Cardiac muscle cell (in vitro differentiated cells and primary cell): ENCODE measurements around the gene PFKL. TPM values are rescaled to one million over a fixed set of nuclear protein-coding genes. Genes with fewer than 3 reads are reported as not detected.
A peak's percentile ranks its signal among the peaks of the same experiment; 100 is the strongest.

ENCODE experiments used
- DNase-seq, 2 donors: peaks; one replicate each; pipeline versions ENCODE4 v3.0.0 to v3.0.0-alpha.2; 2010 to 2017; ENCODE audit warnings: low read depth in 1 of 2, low spot score in 1 of 2
- H3K27ac ChIP-seq: fragments of 200-600 bp; sonication (generic); 2 replicates; pipeline ENCODE4 v1.5.1; 2016
- H3K27me3 ChIP-seq: fragments of 200-600 bp; sonication (generic); 2 replicates; pipeline ENCODE4 v1.6.0; 2016; ENCODE audit warnings: control low read depth
- H3K36me3 ChIP-seq: fragments of 200-600 bp; sonication (generic); 2 replicates; pipeline ENCODE4 v1.5.1; 2016; ENCODE audit warnings: control low read depth
- H3K4me1 ChIP-seq: fragments of 200-600 bp; sonication (generic); 2 replicates; pipeline ENCODE4 v1.8.1; 2017; ENCODE audit warnings: low read depth, mild to moderate bottlenecking, mixed run types
- H3K4me3 ChIP-seq: fragments of 200-600 bp; sonication (generic); 2 replicates; pipeline ENCODE4 v1.5.1; 2016; ENCODE audit warnings: mild to moderate bottlenecking
- H3K9me3 ChIP-seq: fragments of 200-600 bp; sonication (generic); 2 replicates; pipeline ENCODE4 v1.5.1; 2017; ENCODE audit warnings: low read depth, mild to moderate bottlenecking, control low read depth
- polyA plus RNA-seq: library from polyadenylated mRNA; unstranded; fragments of >200 nt; fragmentation: Nextera tagmentation; extraction: Ambion mirVana; gene quantifications from 2 replicates; pipeline ENCODE4 v1.2.1, GENCODE V29; 2016
- total RNA-seq: library from RNA; depleted of rRNA; stranded (reverse); fragments of >200 nt; gene quantifications from 2 replicates; pipeline ENCODE4 v1.2.3, GENCODE V29; 2016
- TF ChIP-seq, protein P1 (sequence below): IDR thresholded peaks from 2 replicates; pipeline ENCODE4 v1.5.1; 2012; ENCODE audit warnings: low read depth, mild to moderate bottlenecking, low read length

Gene PFKL
- total and polyA plus RNA-seq, 2 experiments from 2014 or later, result 204 to 213 TPM

DNA sequence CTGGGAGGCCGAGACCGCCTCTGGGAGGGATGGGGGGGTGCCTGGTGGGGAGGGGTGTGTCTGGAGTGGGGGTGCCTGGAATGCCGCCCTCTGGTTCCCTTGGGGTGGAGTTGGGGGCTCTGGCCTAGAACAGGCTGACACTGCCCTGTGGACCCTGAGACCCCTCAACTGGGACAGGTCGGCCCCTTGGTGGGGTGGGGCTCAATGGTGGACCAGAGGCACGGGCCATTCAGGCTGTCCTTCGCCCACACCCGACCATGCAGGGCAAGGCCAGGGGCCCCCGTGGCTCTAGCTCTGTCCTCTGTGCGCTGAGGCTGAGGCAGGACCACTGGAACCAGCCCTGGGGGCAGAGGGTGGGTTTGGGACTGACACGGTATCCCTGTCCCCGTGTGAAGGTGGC, 14.7 kb downstream of the PFKL start:
- Histone ChIP-seq H3K36me3 (peaks cover 20% of the 10 kb centered on the region), H3K4me1 (peaks cover 4% of the 10 kb centered on the region), H3K4me3 (no peak overlapping the region)

DNA sequence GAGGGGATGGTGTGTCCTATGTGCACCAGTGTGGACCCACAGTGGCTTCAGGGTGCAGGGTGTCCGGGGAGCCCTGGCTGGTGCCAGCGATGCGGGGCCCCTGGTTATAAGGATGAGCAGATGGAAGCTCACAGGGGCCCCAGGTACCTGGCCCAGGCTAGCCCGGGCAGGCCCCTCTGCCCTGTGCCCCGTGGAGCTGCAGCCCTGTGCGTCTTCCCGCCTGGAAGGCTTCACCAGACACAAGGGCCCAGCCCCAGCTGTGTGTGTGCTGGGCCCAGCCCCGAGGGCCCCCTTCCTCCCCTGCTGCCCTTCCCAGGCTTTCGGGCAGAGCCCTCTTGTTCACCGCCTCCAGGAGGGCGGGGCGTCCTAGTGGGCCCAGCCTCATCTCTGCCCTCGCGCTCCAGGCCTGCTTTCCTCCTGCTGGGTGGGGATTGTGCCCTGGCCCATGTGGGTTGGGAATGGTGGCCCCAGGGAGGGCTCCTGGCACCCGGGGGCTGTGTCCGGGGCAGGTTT, 15.9 kb downstream of the PFKL start:
- DNase-seq, result no peak
- H3K4me3 ChIP-seq, result no peak overlapping the region
- H3K4me1 ChIP-seq, result peaks cover 4% of the 10 kb centered on the region
- TF ChIP-seq, protein P1, sequence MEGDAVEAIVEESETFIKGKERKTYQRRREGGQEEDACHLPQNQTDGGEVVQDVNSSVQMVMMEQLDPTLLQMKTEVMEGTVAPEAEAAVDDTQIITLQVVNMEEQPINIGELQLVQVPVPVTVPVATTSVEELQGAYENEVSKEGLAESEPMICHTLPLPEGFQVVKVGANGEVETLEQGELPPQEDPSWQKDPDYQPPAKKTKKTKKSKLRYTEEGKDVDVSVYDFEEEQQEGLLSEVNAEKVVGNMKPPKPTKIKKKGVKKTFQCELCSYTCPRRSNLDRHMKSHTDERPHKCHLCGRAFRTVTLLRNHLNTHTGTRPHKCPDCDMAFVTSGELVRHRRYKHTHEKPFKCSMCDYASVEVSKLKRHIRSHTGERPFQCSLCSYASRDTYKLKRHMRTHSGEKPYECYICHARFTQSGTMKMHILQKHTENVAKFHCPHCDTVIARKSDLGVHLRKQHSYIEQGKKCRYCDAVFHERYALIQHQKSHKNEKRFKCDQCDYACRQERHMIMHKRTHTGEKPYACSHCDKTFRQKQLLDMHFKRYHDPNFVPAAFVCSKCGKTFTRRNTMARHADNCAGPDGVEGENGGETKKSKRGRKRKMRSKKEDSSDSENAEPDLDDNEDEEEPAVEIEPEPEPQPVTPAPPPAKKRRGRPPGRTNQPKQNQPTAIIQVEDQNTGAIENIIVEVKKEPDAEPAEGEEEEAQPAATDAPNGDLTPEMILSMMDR, result no peak
- no peaks in the 10 kb centered on the region for H3K9me3 ChIP-seq
- no peaks in the 10 kb centered on the region for H3K27me3 ChIP-seq
- peaks cover 25% of the 10 kb centered on the region for H3K36me3 ChIP-seq
- H3K27ac ChIP-seq, result no peak overlapping the region

More for the DNA sequence above, 14.7 kb downstream of the PFKL start:
- Histone ChIP-seq H3K27ac (no peak overlapping the region), H3K27me3 (no peaks in the 10 kb centered on the region), H3K9me3 (no peaks in the 10 kb centered on the region)
- no peak for DNase-seq
- TF ChIP-seq, protein P1, result no peak

DNA sequence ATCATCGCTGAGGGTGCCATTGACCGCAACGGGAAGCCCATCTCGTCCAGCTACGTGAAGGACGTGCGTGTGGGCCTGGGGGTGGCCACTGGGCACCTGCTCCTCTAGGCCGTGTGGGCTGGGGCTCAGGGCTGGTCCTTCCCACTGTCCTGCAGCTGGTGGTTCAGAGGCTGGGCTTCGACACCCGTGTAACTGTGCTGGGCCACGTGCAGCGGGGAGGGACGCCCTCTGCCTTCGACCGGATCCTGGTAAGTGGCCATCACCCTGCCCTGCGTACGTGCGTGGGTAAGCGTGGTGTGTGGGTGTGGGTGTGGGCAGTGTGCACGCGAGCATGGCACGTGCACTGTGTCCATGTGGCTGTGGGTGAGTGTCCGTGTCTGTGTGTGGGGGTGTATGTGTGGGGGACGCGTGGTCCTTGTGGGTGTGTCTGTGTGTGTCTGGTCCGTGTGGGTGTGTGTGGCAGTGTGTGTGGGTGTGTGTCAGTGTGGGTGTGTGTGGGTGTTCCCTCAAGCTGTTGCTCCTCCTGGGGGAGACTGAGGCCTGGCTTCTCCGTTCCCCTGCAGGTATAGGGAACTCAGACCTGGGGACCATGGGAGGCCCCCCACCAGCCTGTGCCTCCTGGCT, 16.5 kb downstream of the PFKL start:
- H3K4me3 ChIP-seq, result no peak overlapping the region
- peak overlapping the region; percentile 77 for H3K27ac ChIP-seq
- TF ChIP-seq, protein P1, result no peak
- peaks cover 22% of the 10 kb centered on the region for H3K36me3 ChIP-seq
- peaks cover 4% of the 10 kb centered on the region for H3K4me1 ChIP-seq
- no peaks in the 10 kb centered on the region for H3K9me3 ChIP-seq
- no peak for DNase-seq
- no peaks in the 10 kb centered on the region for H3K27me3 ChIP-seq

DNA sequence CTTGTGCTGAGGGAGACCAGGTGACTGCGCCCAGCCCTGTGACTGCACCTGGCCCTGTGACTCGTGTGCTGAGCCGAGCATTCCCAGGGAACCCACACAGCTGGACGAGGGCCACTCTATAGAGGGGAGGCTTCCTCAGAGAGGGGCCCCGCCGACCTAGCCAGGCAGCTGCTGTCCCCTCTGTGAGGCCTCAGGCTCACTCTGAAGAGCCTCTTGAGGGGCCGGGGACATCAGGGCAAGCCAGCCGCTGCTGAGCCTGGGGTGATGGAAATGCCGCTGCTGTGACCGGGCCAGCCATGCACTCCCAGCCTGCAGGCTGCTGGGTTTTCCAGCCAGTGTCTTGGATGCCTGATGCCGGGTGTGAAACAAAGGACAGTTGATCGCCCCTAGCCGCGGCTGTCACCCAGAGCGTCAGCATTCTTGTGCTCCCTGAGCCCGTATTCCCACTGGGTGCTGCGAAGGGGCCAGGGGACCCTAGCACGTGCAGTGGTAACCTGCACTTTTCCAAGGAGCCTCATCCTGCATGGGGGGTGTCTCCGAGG, 17.5 kb downstream of the PFKL start:
- no peaks in the 10 kb centered on the region for H3K27me3 ChIP-seq
- no peaks in the 10 kb centered on the region for H3K9me3 ChIP-seq
- H3K36me3 ChIP-seq, result peaks cover 21% of the 10 kb centered on the region
- peak in 1 of 2 donors; percentile 71 for DNase-seq
- H3K27ac ChIP-seq, result peak overlapping the region; percentile 77
- H3K4me1 ChIP-seq, result peaks cover 4% of the 10 kb centered on the region
- TF ChIP-seq, protein P1, result no peak
- no peak overlapping the region for H3K4me3 ChIP-seq

DNA sequence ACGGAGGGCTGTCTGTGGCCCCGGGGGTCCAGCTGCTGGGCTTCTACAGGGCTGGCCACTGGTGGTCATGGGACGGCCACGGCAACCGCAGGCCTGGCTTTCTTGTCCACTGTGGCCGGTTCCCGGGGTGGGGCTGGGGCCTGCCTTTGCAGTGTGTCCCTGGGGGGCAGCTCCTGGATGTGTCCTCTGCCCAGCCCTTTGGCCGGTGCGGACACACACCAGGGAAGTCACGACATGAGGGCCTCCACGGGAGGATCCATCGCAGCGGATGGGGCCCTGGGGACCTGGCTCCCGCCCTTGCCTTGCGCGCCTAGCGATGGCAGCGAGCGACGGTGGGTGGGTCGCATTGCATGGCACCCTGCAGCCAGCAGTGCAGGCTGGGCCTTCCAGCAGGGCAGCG, 18.0 kb downstream of the PFKL start:
- Histone ChIP-seq H3K27ac (no peak overlapping the region), H3K36me3 (peaks cover 21% of the 10 kb centered on the region), H3K27me3 (no peaks in the 10 kb centered on the region), H3K4me3 (no peak overlapping the region), H3K9me3 (no peaks in the 10 kb centered on the region), H3K4me1 (peaks cover 4% of the 10 kb centered on the region)
- TF ChIP-seq, protein P1, result no peak
- DNase-seq, result no peak
